ENCODE measurements around the gene TMEM204.

Gene TMEM204

DNA sequence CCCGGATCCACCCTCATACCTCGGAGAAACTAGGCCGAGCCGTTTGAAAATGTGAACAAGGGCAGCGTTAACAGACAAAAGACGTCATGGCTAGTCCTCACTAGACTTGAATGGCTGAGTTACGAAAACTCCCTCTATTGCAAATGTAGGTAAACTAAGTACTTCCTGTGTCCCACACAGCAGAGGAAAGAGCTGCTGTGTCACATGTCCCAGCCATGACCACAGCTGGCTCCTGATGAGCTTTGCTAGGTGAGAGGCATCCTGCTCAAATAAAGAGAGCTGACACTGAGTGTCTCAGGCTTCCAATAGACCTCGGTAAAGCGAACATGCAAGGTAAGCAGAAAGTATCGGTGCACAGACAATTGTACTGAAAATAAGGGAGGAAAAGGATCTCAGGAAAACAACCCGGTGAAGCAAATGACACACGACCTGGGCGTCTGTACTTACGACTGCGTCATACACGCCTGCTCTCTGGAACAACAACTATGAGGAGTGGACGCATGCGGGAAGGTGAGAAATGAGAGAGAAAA is 26.0 kb downstream of the TMEM204 start:
- Histone ChIP-seq H3K4me3 (ENCODE audit: low read depth, low read length) (no peak overlapping the region), H3K36me3 (ENCODE audit: control insufficient read depth in 2 of 2, insufficient read depth in 1 of 2, low read length in 2 of 2) (peaks cover 0 to 83% of the 10 kb centered on the region in 2 experiments; a peak in 2 of 3 replicates), H3K9me3 (ENCODE audit: control insufficient read depth, insufficient read depth, low read depth, low read length) (no peaks in the 10 kb centered on the region), H3K4me1 (ENCODE audit: control insufficient read depth, insufficient read depth, low read length) (no peaks in the 10 kb centered on the region), H3K27ac (ENCODE audit: extremely low read depth, low read depth, low read length) (no peak overlapping the region)
- TF ChIP-seq ZNF747 (tag by site-specific recombination; IDR thresholded peaks at IDR 0.05) (no peak), ZNF521 (tag by site-specific recombination; IDR thresholded peaks at IDR 0.05) (no peak), MEIS1 (CRISPR knock-in tag; IDR thresholded peaks at IDR 0.05; ENCODE audit: borderline replicate concordance) (no peak), ZNF560 (tag by site-specific recombination; IDR thresholded peaks at IDR 0.05; ENCODE audit: borderline replicate concordance) (no peak), ZNF791 (tag by site-specific recombination; IDR thresholded peaks at IDR 0.05) (no peak), ZNF677 (tag by site-specific recombination; IDR thresholded peaks at IDR 0.05) (no peak), KLF10 (tag by site-specific recombination; IDR thresholded peaks at IDR 0.05) (no peak), ZNF670 (tag by site-specific recombination; IDR thresholded peaks at IDR 0.05; ENCODE audit: low read depth) (no peak)
- TF ChIP-seq, protein P1, sequence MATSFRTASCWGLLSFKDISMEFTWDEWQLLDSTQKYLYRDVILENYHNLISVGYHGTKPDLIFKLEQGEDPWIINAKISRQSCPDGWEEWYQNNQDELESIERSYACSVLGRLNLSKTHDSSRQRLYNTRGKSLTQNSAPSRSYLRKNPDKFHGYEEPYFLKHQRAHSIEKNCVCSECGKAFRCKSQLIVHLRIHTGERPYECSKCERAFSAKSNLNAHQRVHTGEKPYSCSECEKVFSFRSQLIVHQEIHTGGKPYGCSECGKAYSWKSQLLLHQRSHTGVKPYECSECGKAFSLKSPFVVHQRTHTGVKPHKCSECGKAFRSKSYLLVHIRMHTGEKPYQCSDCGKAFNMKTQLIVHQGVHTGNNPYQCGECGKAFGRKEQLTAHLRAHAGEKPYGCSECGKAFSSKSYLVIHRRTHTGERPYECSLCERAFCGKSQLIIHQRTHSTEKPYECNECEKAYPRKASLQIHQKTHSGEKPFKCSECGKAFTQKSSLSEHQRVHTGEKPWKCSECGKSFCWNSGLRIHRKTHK (tag by site-specific recombination; IDR thresholded peaks at IDR 0.05), result no peak
- ChIA-PET CTCF (interaction anchor here (0.5 kb wide), 1 partner anchor 39 kb away, joined by 3 read pairs; no protein-coding TSS in a partner anchor), POLR2A (no interaction called here)

DNA sequence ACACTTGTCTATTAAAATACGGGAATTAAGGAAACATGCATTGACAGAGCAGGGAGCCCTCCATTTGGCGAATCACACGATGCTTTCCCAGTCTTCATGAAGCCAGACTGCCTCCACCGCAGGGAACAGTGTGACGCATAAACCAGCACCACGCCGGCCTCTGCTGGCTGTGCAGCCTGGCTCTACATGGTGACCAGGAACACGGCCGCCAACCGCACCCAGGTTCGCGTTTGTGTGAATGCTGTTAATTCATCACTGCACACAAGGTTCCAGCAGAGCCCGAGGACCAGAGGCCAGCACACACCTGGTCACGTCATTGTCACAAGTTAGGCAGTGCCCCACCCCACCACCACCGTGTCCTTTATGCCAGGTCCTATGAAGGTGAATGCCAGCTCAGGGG is 26.7 kb downstream of the TMEM204 start:
- TF ChIP-seq ZNF23 (tag by site-specific recombination; IDR thresholded peaks at IDR 0.05; ENCODE audit: borderline replicate concordance) (no peak), ZNF426 (tag by site-specific recombination; IDR thresholded peaks at IDR 0.05) (no peak), ZNF341 (tag by site-specific recombination; IDR thresholded peaks at IDR 0.05; ENCODE audit: low read depth) (no peak), ZNF239 (tag by site-specific recombination; IDR thresholded peaks at IDR 0.05) (no peak), ZXDB (tag by site-specific recombination; IDR thresholded peaks at IDR 0.05) (no peak), ZNF114 (tag by site-specific recombination; IDR thresholded peaks at IDR 0.05) (no peak), ZNF140 (tag by site-specific recombination; IDR thresholded peaks at IDR 0.05) (no peak), ZNF404 (tag by site-specific recombination; IDR thresholded peaks at IDR 0.05) (no peak), GFI1B (tag by site-specific recombination; IDR thresholded peaks at IDR 0.05) (no peak), KLF9 (tag by site-specific recombination; IDR thresholded peaks at IDR 0.05; ENCODE audit: low read depth) (no peak), ZBTB7A (tag by site-specific recombination; IDR thresholded peaks at IDR 0.05; ENCODE audit: low read depth) (no peak), KLF8 (tag by site-specific recombination; IDR thresholded peaks at IDR 0.05) (no peak)
- TF ChIP-seq, protein P2, sequence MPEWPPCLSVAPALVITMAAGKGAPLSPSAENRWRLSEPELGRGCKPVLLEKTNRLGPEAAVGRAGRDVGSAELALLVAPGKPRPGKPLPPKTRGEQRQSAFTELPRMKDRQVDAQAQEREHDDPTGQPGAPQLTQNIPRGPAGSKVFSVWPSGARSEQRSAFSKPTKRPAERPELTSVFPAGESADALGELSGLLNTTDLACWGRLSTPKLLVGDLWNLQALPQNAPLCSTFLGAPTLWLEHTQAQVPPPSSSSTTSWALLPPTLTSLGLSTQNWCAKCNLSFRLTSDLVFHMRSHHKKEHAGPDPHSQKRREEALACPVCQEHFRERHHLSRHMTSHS (tag by site-specific recombination; IDR thresholded peaks at IDR 0.05), result no peak
- TF ChIP-seq, protein P3, sequence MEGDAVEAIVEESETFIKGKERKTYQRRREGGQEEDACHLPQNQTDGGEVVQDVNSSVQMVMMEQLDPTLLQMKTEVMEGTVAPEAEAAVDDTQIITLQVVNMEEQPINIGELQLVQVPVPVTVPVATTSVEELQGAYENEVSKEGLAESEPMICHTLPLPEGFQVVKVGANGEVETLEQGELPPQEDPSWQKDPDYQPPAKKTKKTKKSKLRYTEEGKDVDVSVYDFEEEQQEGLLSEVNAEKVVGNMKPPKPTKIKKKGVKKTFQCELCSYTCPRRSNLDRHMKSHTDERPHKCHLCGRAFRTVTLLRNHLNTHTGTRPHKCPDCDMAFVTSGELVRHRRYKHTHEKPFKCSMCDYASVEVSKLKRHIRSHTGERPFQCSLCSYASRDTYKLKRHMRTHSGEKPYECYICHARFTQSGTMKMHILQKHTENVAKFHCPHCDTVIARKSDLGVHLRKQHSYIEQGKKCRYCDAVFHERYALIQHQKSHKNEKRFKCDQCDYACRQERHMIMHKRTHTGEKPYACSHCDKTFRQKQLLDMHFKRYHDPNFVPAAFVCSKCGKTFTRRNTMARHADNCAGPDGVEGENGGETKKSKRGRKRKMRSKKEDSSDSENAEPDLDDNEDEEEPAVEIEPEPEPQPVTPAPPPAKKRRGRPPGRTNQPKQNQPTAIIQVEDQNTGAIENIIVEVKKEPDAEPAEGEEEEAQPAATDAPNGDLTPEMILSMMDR (tag by site-specific recombination; IDR thresholded peaks at IDR 0.05), result no peak
- TF ChIP-seq, protein P4, sequence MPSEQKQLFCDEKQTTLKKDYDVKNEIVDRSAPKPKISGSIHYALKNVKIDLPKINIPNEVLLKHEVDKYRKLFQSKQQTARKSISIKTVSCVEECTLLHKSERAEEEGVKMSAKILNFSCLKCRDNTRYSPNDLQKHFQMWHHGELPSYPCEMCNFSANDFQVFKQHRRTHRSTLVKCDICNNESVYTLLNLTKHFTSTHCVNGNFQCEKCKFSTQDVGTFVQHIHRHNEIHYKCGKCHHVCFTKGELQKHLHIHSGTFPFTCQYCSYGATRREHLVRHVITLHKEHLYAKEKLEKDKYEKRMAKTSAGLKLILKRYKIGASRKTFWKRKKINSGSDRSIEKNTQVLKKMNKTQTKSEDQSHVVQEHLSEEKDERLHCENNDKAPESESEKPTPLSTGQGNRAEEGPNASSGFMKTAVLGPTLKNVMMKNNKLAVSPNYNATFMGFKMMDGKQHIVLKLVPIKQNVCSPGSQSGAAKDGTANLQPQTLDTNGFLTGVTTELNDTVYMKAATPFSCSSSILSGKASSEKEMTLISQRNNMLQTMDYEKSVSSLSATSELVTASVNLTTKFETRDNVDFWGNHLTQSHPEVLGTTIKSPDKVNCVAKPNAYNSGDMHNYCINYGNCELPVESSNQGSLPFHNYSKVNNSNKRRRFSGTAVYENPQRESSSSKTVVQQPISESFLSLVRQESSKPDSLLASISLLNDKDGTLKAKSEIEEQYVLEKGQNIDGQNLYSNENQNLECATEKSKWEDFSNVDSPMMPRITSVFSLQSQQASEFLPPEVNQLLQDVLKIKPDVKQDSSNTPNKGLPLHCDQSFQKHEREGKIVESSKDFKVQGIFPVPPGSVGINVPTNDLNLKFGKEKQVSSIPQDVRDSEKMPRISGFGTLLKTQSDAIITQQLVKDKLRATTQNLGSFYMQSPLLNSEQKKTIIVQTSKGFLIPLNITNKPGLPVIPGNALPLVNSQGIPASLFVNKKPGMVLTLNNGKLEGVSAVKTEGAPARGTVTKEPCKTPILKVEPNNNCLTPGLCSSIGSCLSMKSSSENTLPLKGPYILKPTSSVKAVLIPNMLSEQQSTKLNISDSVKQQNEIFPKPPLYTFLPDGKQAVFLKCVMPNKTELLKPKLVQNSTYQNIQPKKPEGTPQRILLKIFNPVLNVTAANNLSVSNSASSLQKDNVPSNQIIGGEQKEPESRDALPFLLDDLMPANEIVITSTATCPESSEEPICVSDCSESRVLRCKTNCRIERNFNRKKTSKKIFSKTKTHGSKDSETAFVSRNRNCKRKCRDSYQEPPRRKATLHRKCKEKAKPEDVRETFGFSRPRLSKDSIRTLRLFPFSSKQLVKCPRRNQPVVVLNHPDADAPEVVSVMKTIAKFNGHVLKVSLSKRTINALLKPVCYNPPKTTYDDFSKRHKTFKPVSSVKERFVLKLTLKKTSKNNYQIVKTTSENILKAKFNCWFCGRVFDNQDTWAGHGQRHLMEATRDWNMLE (tag by site-specific recombination; conservative IDR thresholded peaks at IDR 0.05; ENCODE audit: low read depth), result no peak
- Histone ChIP-seq H3K4me1 (ENCODE audit: control insufficient read depth, insufficient read depth, low read length) (no peaks in the 10 kb centered on the region), H3K36me3 (ENCODE audit: control insufficient read depth in 2 of 2, insufficient read depth in 1 of 2, low read length in 2 of 2) (peaks cover 0 to 77% of the 10 kb centered on the region in 2 experiments; a peak in 2 of 3 replicates), H3K9me3 (ENCODE audit: control insufficient read depth, insufficient read depth, low read depth, low read length) (no peaks in the 10 kb centered on the region), H3K4me3 (ENCODE audit: low read depth, low read length) (no peak overlapping the region), H3K27ac (ENCODE audit: extremely low read depth, low read depth, low read length) (no peak overlapping the region)
- ChIA-PET CTCF (no interaction called here), POLR2A (no interaction called here)
